HCT116 (cell line): Measurements from ENCODE around the gene ANP32B. TPM values are rescaled to one million over a fixed set of nuclear protein-coding genes. Genes with fewer than 3 reads are reported as not detected.

Experiments used
- ATAC-seq: fragments of 200-7000 bp; cut with Tn5 transposase; 2 replicates; pipeline ENCODE4 v1.9.1; 2020; ENCODE audit warnings: mild to moderate bottlenecking, moderate library complexity
- BruUV-seq: library from RNA; stranded (reverse); fragments of 400-500 nt; replicated peaks from 2 replicates; lab custom pipeline; 2021; lab: Mats Ljungman, UMichigan
- CTCF ChIA-PET: fragments of 300-600 bp; sonication (Branson Sonifier 250); formaldehyde crosslinking; loops from one replicate; lab custom pipeline; 2021; ENCODE audit warnings: antibody characterized with exemption; lab: Charles Lee
- POLR2A ChIA-PET: fragments of 300-600, 350-600 bp; sonication (Branson Sonifier 250); formaldehyde crosslinking; loops from one replicate; lab custom pipeline; 2021; ENCODE audit warnings: antibody characterized with exemption; lab: Charles Lee
- RAD21 ChIA-PET, 2 experiments: fragments of 300-600 bp; sonication (Branson Sonifier 250); formaldehyde crosslinking; loops; one replicate each; lab custom pipeline; 2023; ENCODE audit warnings: low total read pairs in 2 of 2; ENCODE audit not compliant: uncharacterized antibody in 2 of 2, unreplicated experiment in 2 of 2, low non-redundant PET in 1 of 2; lab: Charles Lee
- DNase-seq: peaks from one replicate; pipeline ENCODE4 v3.0.0-alpha.2; 2010; ENCODE audit warnings: low read depth, low spot score
- H2AFZ ChIP-seq: fragments of 200-600 bp; shearing (Covaris generic), sonication (generic); 2 replicates; pipeline ENCODE4 v1.6.1; 2017; ENCODE audit warnings: low read depth, mixed run types, mixed read lengths, antibody characterized with exemption, low read length; ENCODE audit not compliant: poor library complexity, severe bottlenecking
- H3K27ac ChIP-seq: 2 replicates; pipeline ENCODE4 v1.5.1; 2012; ENCODE audit warnings: low read depth, low read length
- H3K27me3 ChIP-seq: fragments of 200-600 bp; sonication (generic); 2 replicates; pipeline ENCODE4 v1.6.1; 2016; ENCODE audit warnings: mixed run types, low read length, mixed read lengths; ENCODE audit not compliant: insufficient read depth
- H3K36me3 ChIP-seq, 2 experiments: fragments of 200-500 bp in 1 of 2; fragments of 200-600 bp in 1 of 2; sonication (Bioruptor generic) in 1 of 2; sonication (generic) in 1 of 2; 2 replicates each; pipeline versions ENCODE4 v1.5.1 to v1.6.1; 2014 to 2016; ENCODE audit warnings: low read length in 2 of 2, inconsistent platforms in 1 of 2, mixed read lengths in 1 of 2, mixed run types in 1 of 2; ENCODE audit not compliant: insufficient read depth in 2 of 2, control insufficient read depth in 1 of 2
- H3K4me1 ChIP-seq, 2 experiments: fragments of 200-600 bp in 1 of 2; sonication (generic) in 1 of 2; 2 replicates each; pipeline versions ENCODE4 v1.5.1 to v1.6.1; 2012 to 2017; ENCODE audit warnings: low read length in 2 of 2, inconsistent platforms in 1 of 2, mild to moderate bottlenecking in 1 of 2, mixed read lengths in 1 of 2, mixed run types in 1 of 2, moderate library complexity in 1 of 2; ENCODE audit not compliant: insufficient read depth in 2 of 2, control insufficient read depth in 1 of 2
- H3K4me2 ChIP-seq: fragments of 200-600 bp; sonication (generic); 2 replicates; pipeline ENCODE4 v1.6.1; 2017; ENCODE audit warnings: mixed run types, low read length, mixed read lengths
- H3K4me3 ChIP-seq, 2 experiments: fragments of 200-600 bp in 1 of 2; sonication (generic) in 1 of 2; replicated peaks in 1 of 2; 2 replicates each; pipeline ENCODE4 v1.5.1; 2011 to 2016; ENCODE audit warnings: low read length in 2 of 2, control low read depth in 1 of 2, low read depth in 1 of 2, mild to moderate bottlenecking in 1 of 2, mixed read lengths in 1 of 2, mixed run types in 1 of 2
- H3K79me2 ChIP-seq: fragments of 200-600 bp; sonication (generic); 2 replicates; pipeline ENCODE4 v1.6.1; 2017; ENCODE audit warnings: mild to moderate bottlenecking, mixed run types, low read length, moderate library complexity, mixed read lengths; ENCODE audit not compliant: insufficient read depth
- H3K9ac ChIP-seq: fragments of 200-600 bp; sonication (generic); 2 replicates; pipeline ENCODE4 v1.6.1; 2016; ENCODE audit warnings: low read length, mixed read lengths
- H3K9me2 ChIP-seq: fragments of 200-600 bp; sonication (generic), shearing (Covaris generic); 2 replicates; pipeline ENCODE4 v1.6.1; 2017; ENCODE audit warnings: mixed run types, mild to moderate bottlenecking, moderate library complexity; ENCODE audit not compliant: insufficient read depth
- H3K9me3 ChIP-seq, 2 experiments: fragments of 200-500 bp in 1 of 2; fragments of 200-600 bp in 1 of 2; sonication (Bioruptor generic) in 1 of 2; sonication (generic) in 1 of 2; 2 replicates each; pipeline ENCODE4 v1.6.1; 2014 to 2017; ENCODE audit warnings: low read length in 2 of 2, mixed read lengths in 2 of 2, inconsistent platforms in 1 of 2, low read depth in 1 of 2, mild to moderate bottlenecking in 1 of 2, mixed run types in 1 of 2, moderate library complexity in 1 of 2; ENCODE audit not compliant: control insufficient read depth in 1 of 2, insufficient read depth in 1 of 2
- H4K20me1 ChIP-seq: fragments of 200-600 bp; sonication (generic), shearing (Covaris generic); 2 replicates; pipeline ENCODE4 v1.6.1; 2017; ENCODE audit warnings: mixed run types, mild to moderate bottlenecking, moderate library complexity; ENCODE audit not compliant: insufficient read depth
- ATF3 ChIP-seq: IDR thresholded peaks from 2 replicates; pipeline ENCODE4 v1.6.1; 2012
- CBX3 ChIP-seq: IDR thresholded peaks from 2 replicates; pipeline ENCODE4 v1.6.1; 2012; ENCODE audit warnings: low read depth
- EGR1 ChIP-seq: IDR thresholded peaks from 2 replicates; pipeline ENCODE4 v1.6.1; 2012; ENCODE audit warnings: low read depth
- EZH2phosphoT487 ChIP-seq: fragments of 200-600 bp; IDR thresholded peaks from 2 replicates; pipeline ENCODE4 v1.6.1; 2018; ENCODE audit warnings: antibody characterized with exemption, borderline replicate concordance
- FOSL1 ChIP-seq: IDR thresholded peaks from 2 replicates; pipeline ENCODE4 v1.6.1; 2012; ENCODE audit warnings: low read depth
- MAX ChIP-seq: IDR thresholded peaks from 2 replicates; pipeline ENCODE4 v1.6.1; 2012
- POLR2A ChIP-seq: IDR thresholded peaks from 2 replicates; pipeline ENCODE4 v1.7.0; 2011; ENCODE audit warnings: borderline replicate concordance; ENCODE audit not compliant: insufficient read depth, insufficient read length; ENCODE audit errors: extremely low read depth
- POLR2AphosphoS5 ChIP-seq: IDR thresholded peaks from 2 replicates; pipeline ENCODE4 v1.6.1; 2011; ENCODE audit warnings: mild to moderate bottlenecking, low read depth, low read length, moderate library complexity
- RAD21 ChIP-seq: IDR thresholded peaks from 2 replicates; pipeline ENCODE4 v1.6.1; 2012; ENCODE audit warnings: low read depth, mild to moderate bottlenecking
- SP1 ChIP-seq: IDR thresholded peaks from 2 replicates; pipeline ENCODE4 v1.6.1; 2012; ENCODE audit warnings: low read depth
- TCF7L2 ChIP-seq: IDR thresholded peaks from 2 replicates; pipeline ENCODE4 v1.7.0; 2011; ENCODE audit warnings: borderline replicate concordance, inconsistent platforms; ENCODE audit not compliant: insufficient read depth, insufficient read length; ENCODE audit errors: extremely low read depth
- ZNF274 ChIP-seq: fragments of 200-500 bp; sonication (Bioruptor generic); IDR thresholded peaks from 2 replicates; pipeline ENCODE4 v1.6.1; 2014; ENCODE audit warnings: mild to moderate bottlenecking, low read depth, low read length, inconsistent platforms
- intact Hi-C: fragments of 100-400 bp; cut with micrococcal nuclease; formaldehyde crosslinking; loops from 2 replicates; pipeline ENCODE4 v1.10.0; 2022
- total RNA-seq: library from RNA; stranded (reverse); gene quantifications from one replicate; pipeline ENCODE4 v1.2.1, GENCODE V29; 2021; ENCODE audit not compliant: unreplicated experiment

Gene ANP32B
- total RNA-seq, 1 experiment from 2014 or later = 206 TPM

DNA sequence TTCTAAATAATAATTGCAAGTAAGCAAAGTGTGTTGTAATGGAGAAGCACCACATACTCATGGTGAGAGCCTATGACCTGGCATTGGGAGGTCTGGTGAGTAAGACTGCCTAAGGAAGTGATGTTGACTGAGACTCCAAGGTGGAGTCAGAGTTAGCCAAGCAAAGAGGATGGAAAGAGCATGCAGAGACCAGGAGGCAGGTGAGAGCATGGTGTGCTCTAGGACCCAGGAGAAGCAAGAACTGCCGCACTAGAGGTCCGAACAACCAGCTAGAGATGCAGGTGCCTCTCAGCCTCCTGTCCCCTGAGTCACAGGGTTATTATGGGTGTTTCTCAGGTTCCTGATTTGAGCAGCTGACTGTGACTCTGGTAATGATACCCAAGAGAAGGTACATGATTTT lies 27.3 kb downstream of the ANP32B start:
- intact Hi-C loops = no loop called here
- Histone ChIP-seq H3K79me2 (peaks cover 84% of the 10 kb centered on the region), H3K4me1 (peaks cover 0 to 19% of the 10 kb centered on the region in 2 experiments; a peak in 2 of 4 replicates), H3K36me3 (peaks cover 76 to 78% of the 10 kb centered on the region in 2 experiments), H3K4me2 (no peak overlapping the region), H2AFZ (no peak overlapping the region), H3K27ac (no peak overlapping the region), H3K9ac (no peak overlapping the region), H3K9me2 (no peaks in the 10 kb centered on the region), H3K27me3 (no peaks in the 10 kb centered on the region), H3K9me3 (no peaks in the 10 kb centered on the region), H3K4me3 (no peak overlapping the region)
- DNase-seq (no peak), ATAC-seq (peak; percentile 69)
- RAD21 ChIA-PET = no interaction called here
- no TSS peak for BruUV-seq
- TF ChIP-seq RAD21 (no peak), EGR1 (no peak), FOSL1 (0 out of 2 replicates have a peak, but pooled peaks have one; percentile 12)
- TF ChIP-seq, all 23 proteins: peak for 1
- peaks cover 4% of the 10 kb centered on the region; the same call in 1 of the 2 replicates for H4K20me1 ChIP-seq
- ChIA-PET CTCF (no interaction called here), POLR2A (no interaction called here)

GRCh38 chr9:98011122-98011521 lies 28.0 kb downstream of the ANP32B start:
- DNase-seq (no peak), ATAC-seq (no peak)
- BruUV-seq = no TSS peak
- H3K79me2 ChIP-seq = peaks cover 78% of the 10 kb centered on the region
- H3K36me3 ChIP-seq = peaks cover 74 to 78% of the 10 kb centered on the region in 2 experiments
- H3K4me3 ChIP-seq = no peak overlapping the region
- no peaks in the 10 kb centered on the region for H3K9me3 ChIP-seq
- no peak overlapping the region for H2AFZ ChIP-seq
- RAD21 ChIA-PET = no interaction called here
- no peak overlapping the region for H3K4me2 ChIP-seq
- intact Hi-C loops = no loop called here
- H3K4me1 ChIP-seq = peaks cover 0 to 19% of the 10 kb centered on the region in 2 experiments; a peak in 2 of 4 replicates
- H3K27me3 ChIP-seq = no peaks in the 10 kb centered on the region
- TF ChIP-seq MAX (no peak), EZH2phosphoT487 (no peak), TCF7L2 (no peak), ZNF274 (no peak), FOSL1 (no peak), EGR1 (no peak), POLR2AphosphoS5 (no peak), SP1 (no peak), POLR2A (no peak), ATF3 (no peak), CBX3 (no peak)
- TF ChIP-seq, all 23 proteins: peak for 0
- Histone ChIP-seq H3K9me2 (no peaks in the 10 kb centered on the region), H4K20me1 (peaks cover 4% of the 10 kb centered on the region; the same call in 1 of the 2 replicates), H3K9ac (no peak overlapping the region), H3K27ac (no peak overlapping the region)
- CTCF ChIA-PET = no interaction called here
- POLR2A ChIA-PET = no interaction called here
